PC-9 (cell line): ENCODE data around the gene MTR.

Source experiments
- EZH2 ChIP-seq: fragments of 200-600 bp; sonication (generic); IDR thresholded peaks from 2 replicates; pipeline ENCODE4 v1.8.0; 2017; ENCODE audit warnings: antibody characterized with exemption, low read depth
- TF ChIP-seq, protein P1 (sequence below): fragments of 200-600 bp; sonication (generic); conservative IDR thresholded peaks from 2 replicates; pipeline ENCODE4 v1.6.1; 2017; ENCODE audit warnings: mixed run types, antibody characterized with exemption, mild to moderate bottlenecking, moderate library complexity

DNA sequence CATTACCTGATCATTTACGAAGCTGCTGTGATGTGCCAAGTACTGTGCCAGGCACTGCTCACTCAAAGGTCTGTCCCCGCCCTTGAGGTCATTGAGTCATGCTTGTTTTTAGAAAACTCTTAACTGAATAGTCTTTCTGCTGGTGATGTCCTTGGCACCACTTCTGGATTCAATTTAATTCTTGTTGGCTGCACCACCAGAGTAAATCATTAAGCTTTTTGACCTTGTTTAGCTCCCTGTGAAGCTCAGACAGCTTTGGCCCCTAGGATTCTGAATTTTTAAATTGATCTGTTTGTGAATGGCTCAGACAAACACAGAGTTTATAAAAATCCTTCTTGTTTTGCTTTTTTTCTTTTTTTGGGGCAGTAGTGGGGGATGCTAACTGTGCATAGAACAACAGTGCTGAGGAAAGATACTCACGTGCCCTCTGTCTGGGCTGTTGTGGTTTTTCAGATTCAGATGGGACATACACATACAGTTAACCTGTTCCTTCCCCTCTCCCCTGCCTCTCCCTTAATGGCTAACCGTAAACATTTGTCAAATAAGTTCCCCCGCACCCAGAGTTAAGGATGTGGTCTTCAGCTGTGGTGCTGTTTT is 67.6 kb downstream of the MTR start:
- TF ChIP-seq, protein P1, sequence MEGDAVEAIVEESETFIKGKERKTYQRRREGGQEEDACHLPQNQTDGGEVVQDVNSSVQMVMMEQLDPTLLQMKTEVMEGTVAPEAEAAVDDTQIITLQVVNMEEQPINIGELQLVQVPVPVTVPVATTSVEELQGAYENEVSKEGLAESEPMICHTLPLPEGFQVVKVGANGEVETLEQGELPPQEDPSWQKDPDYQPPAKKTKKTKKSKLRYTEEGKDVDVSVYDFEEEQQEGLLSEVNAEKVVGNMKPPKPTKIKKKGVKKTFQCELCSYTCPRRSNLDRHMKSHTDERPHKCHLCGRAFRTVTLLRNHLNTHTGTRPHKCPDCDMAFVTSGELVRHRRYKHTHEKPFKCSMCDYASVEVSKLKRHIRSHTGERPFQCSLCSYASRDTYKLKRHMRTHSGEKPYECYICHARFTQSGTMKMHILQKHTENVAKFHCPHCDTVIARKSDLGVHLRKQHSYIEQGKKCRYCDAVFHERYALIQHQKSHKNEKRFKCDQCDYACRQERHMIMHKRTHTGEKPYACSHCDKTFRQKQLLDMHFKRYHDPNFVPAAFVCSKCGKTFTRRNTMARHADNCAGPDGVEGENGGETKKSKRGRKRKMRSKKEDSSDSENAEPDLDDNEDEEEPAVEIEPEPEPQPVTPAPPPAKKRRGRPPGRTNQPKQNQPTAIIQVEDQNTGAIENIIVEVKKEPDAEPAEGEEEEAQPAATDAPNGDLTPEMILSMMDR = no peak
- no peak for TF ChIP-seq EZH2
